Measurements from ENCODE around the gene BICD2. TPM values are rescaled to one million over a fixed set of nuclear protein-coding genes. Genes with fewer than 3 reads are reported as not detected.
"Not testable (repeated sequence)": the region's sequence is repeated elsewhere in the genome, so short reads cannot be mapped to it uniquely, and the experiment has no call there.

Gene BICD2
- total and polyA plus RNA-seq, 10 donors, result 9.4 to 55.7 (median 35.9) TPM

- intact Hi-C loops (cut with DNase I; ENCODE audit: low total_unique reads), result no loop called here
- Histone ChIP-seq H3K27me3 (replicated peaks in 1 of 7) (no peaks in the 10 kb centered on the region), H3K9me3 (no peaks in the 10 kb centered on the region), H3K36me3 (no peaks in the 10 kb centered on the region), H3K4me3 (no peak overlapping the region), H3K4me1 (peaks cover 0 to 49% (median 27%) of the 10 kb centered on the region in 6 donors), H3K27ac (peak overlapping the region in 5 of 8 donors; percentile 82 to 92 (median 89))
- TF ChIP-seq POLR2A (IDR thresholded peaks at IDR 0.05) (no peak), POLR2AphosphoS5 (IDR thresholded peaks at IDR 0.05) (no peak)
- WGBS, 5 donors, result 94 to 98% (median 97%) methylated on average over 5 of the region's 5 CpGs
- no peak for DNase-seq
Observed at GRCh38 chr9:92771309-92771708, 6.7 kb upstream of the BICD2 start.

- TF ChIP-seq POLR2AphosphoS5 (IDR thresholded peaks at IDR 0.05) (peak; percentile 44 to 83 (median 79)), CTCF (IDR thresholded peaks at IDR 0.05 in 8 of 11, conservative IDR thresholded peaks at IDR 0.05 in 3 of 11) (no peak), POLR2A (IDR thresholded peaks at IDR 0.05) (no peak)
- intact Hi-C loops (cut with DNase I; ENCODE audit: low total_unique reads), result no loop called here
- Histone ChIP-seq H3K27ac (peak overlapping the region; percentile 72 to 92 (median 82)), H3K4me3 (peak overlapping the region in 1 of 8 donors; percentile 5), H3K9me3 (no peaks in the 10 kb centered on the region), H3K36me3 (no peaks in the 10 kb centered on the region), H3K27me3 (replicated peaks in 1 of 7) (no peaks in the 10 kb centered on the region), H3K4me1 (peaks cover 6 to 55% (median 33%) of the 10 kb centered on the region in 6 donors)
- WGBS, 5 donors, result 39 to 45% (median 42%) methylated on average over 7 of the region's 7 CpGs
- DNase-seq, result peak; percentile 88
Observed at GRCh38 chr9:92770360-92770995, 5.8 kb upstream of the BICD2 start.

- peak overlapping the region; percentile 13 to 92 (median 82) for H3K27ac ChIP-seq
- WGBS, 5 donors, result 39 to 67% (median 54%) methylated on average over 2 of the region's 2 CpGs
- no peaks in the 10 kb centered on the region for H3K36me3 ChIP-seq
- intact Hi-C loops (cut with DNase I; ENCODE audit: low total_unique reads), result no loop called here
- H3K9me3 ChIP-seq, result no peaks in the 10 kb centered on the region
- H3K4me1 ChIP-seq, result peaks cover 6 to 52% (median 31%) of the 10 kb centered on the region in 6 donors
- no peak for DNase-seq
- no peaks in the 10 kb centered on the region for H3K27me3 ChIP-seq (replicated peaks in 1 of 7)
- no peak for TF ChIP-seq POLR2A (IDR thresholded peaks at IDR 0.05)
- no peak for TF ChIP-seq CTCF (IDR thresholded peaks at IDR 0.05 in 8 of 11, conservative IDR thresholded peaks at IDR 0.05 in 3 of 11)
- TF ChIP-seq POLR2AphosphoS5 (IDR thresholded peaks at IDR 0.05), result no peak
- peak overlapping the region in 1 of 8 donors; percentile 5 for H3K4me3 ChIP-seq
Observed at GRCh38 chr9:92769990-92770359, 5.3 kb upstream of the BICD2 start.

- Histone ChIP-seq H3K4me1 (peaks cover 6 to 46% (median 31%) of the 10 kb centered on the region in 6 donors), H3K27me3 (replicated peaks in 1 of 7) (no peaks in the 10 kb centered on the region), H3K36me3 (no peaks in the 10 kb centered on the region), H3K27ac (peak overlapping the region in 6 of 8 donors; percentile 81 to 92 (median 86)), H3K9me3 (no peaks in the 10 kb centered on the region), H3K4me3 (no peak overlapping the region)
- no peak for TF ChIP-seq POLR2AphosphoS5 (IDR thresholded peaks at IDR 0.05)
- TF ChIP-seq POLR2A (IDR thresholded peaks at IDR 0.05), result no peak
- TF ChIP-seq CTCF (IDR thresholded peaks at IDR 0.05 in 8 of 11, conservative IDR thresholded peaks at IDR 0.05 in 3 of 11), result no peak
- peak; percentile 70 for DNase-seq
- intact Hi-C loops (cut with DNase I; ENCODE audit: low total_unique reads), result no loop called here
- WGBS, 5 donors, result 69 to 89% (median 72%) methylated on average over 3 of the region's 3 CpGs
Observed at GRCh38 chr9:92769286-92769685, 4.7 kb upstream of the BICD2 start.

- H3K4me3 ChIP-seq; H3K27me3 ChIP-seq (replicated peaks in 1 of 7); intact Hi-C loops (cut with DNase I; ENCODE audit: low total_unique reads); H3K9me3 ChIP-seq; H3K36me3 ChIP-seq: not testable (repeated sequence)
- 72 to 88% (median 77%) methylated on average over 10 of the region's 10 CpGs for WGBS, 5 donors
- H3K4me1 ChIP-seq, result peaks cover 6 to 47% (median 31%) of the 10 kb centered on the region in 6 donors
- peak overlapping the region in 6 of 8 donors; percentile 81 to 92 (median 86) for H3K27ac ChIP-seq
- peak; percentile 64 for DNase-seq
Observed at GRCh38 chr9:92768816-92769215, 4.2 kb upstream of the BICD2 start.
